HG02938 (cell line): ENCODE measurements around the gene FGD2.
"Not testable (repeated sequence)": the region's sequence is repeated elsewhere in the genome, so short reads cannot be mapped to it uniquely, and the experiment has no call there.

ENCODE experiments used
- ATAC-seq: cut with Tn5 transposase; IDR thresholded peaks from one replicate; pipeline ENCODE4 v1.9.1; 2021; ENCODE audit warnings: mild to moderate bottlenecking, moderate library complexity; ENCODE audit not compliant: unreplicated experiment

Gene FGD2

GRCh38 chr6:37057128-37057471 is 51.6 kb downstream of the FGD2 start:
- ATAC-seq, result no peak

GRCh38 chr6:37057678-37058077 is 52.2 kb downstream of the FGD2 start:
- ATAC-seq, result no peak

- ATAC-seq, result no peak
These were observed 52.7 kb downstream of the FGD2 start for GRCh38 chr6:37058084-37058586.

GRCh38 chr6:37058984-37059343 is 53.5 kb downstream of the FGD2 start:
- ATAC-seq, result not testable (repeated sequence)

GRCh38 chr6:37059344-37060194 is 54.1 kb downstream of the FGD2 start:
- ATAC-seq, result no peak

- ATAC-seq, result no peak
These were observed 54.7 kb downstream of the FGD2 start for GRCh38 chr6:37060195-37060559.

- ATAC-seq, result no peak
These were observed 55.8 kb downstream of the FGD2 start for GRCh38 chr6:37061157-37061804.

- ATAC-seq, result no peak
These were observed 57.0 kb downstream of the FGD2 start for GRCh38 chr6:37062424-37062823.

- no peak for ATAC-seq
These were observed 63.2 kb downstream of the FGD2 start for GRCh38 chr6:37068356-37069270.

- ATAC-seq, result no peak
These were observed 64.2 kb downstream of the FGD2 start for GRCh38 chr6:37069639-37070038.

- no peak for ATAC-seq
These were observed 67.1 kb downstream of the FGD2 start for GRCh38 chr6:37072526-37072925.

GRCh38 chr6:37074053-37074827 is 68.8 kb downstream of the FGD2 start:
- ATAC-seq, result no peak

GRCh38 chr6:37077191-37077904 is 71.9 kb downstream of the FGD2 start:
- no peak for ATAC-seq

GRCh38 chr6:37077905-37078296 is 72.4 kb downstream of the FGD2 start:
- no peak for ATAC-seq
